H9 (cell line): ENCODE data around the gene RGS6. TPM values are rescaled to one million over a fixed set of nuclear protein-coding genes. Genes with fewer than 3 reads are reported as not detected.

Source experiments
- DNase-seq: peaks from one replicate; pipeline ENCODE4 v3.0.0-alpha.2; 2017
- H2AFZ ChIP-seq: one replicate; pipeline ENCODE4 v1.6.1; 2013; ENCODE audit warnings: mild to moderate bottlenecking, low read length, control low read depth, moderate library complexity
- H2AK5ac ChIP-seq: 2 replicates; pipeline ENCODE4 v1.6.1; 2013; ENCODE audit warnings: low read length, control low read depth, mixed read lengths; ENCODE audit not compliant: insufficient read length
- H2BK120ac ChIP-seq: one replicate; pipeline ENCODE4 v1.6.1; 2013; ENCODE audit warnings: low read depth, mild to moderate bottlenecking, low read length, control low read depth, inconsistent platforms; ENCODE audit not compliant: poor library complexity, severe bottlenecking
- H2BK12ac ChIP-seq: 2 replicates; pipeline ENCODE4 v1.6.1; 2013; ENCODE audit warnings: low read length, control low read depth, mixed read lengths, low read depth; ENCODE audit not compliant: insufficient read length
- H2BK15ac ChIP-seq: 2 replicates; pipeline ENCODE4 v1.6.1; 2013; ENCODE audit warnings: low read depth, low read length, control low read depth
- H2BK20ac ChIP-seq: one replicate; pipeline ENCODE4 v1.6.1; 2013; ENCODE audit warnings: low read depth, mild to moderate bottlenecking, low read length, control low read depth, inconsistent platforms; ENCODE audit not compliant: poor library complexity, severe bottlenecking
- H2BK5ac ChIP-seq: 2 replicates; pipeline ENCODE4 v1.6.1; 2013; ENCODE audit warnings: low read length, control low read depth, mixed read lengths; ENCODE audit not compliant: insufficient read length
- H3K14ac ChIP-seq: 2 replicates; pipeline ENCODE4 v1.6.1; 2013; ENCODE audit warnings: low read length, control low read depth; ENCODE audit not compliant: insufficient read depth
- H3K18ac ChIP-seq: 2 replicates; pipeline ENCODE4 v1.6.1; 2013; ENCODE audit warnings: low read depth, mild to moderate bottlenecking, mixed read lengths, low read length, control low read depth; ENCODE audit not compliant: insufficient read length
- H3K23ac ChIP-seq: 2 replicates; pipeline ENCODE4 v1.6.1; 2013; ENCODE audit warnings: low read length, control low read depth, mixed read lengths, low read depth; ENCODE audit not compliant: insufficient read length
- H3K23me2 ChIP-seq: 2 replicates; pipeline ENCODE4 v1.6.1; 2013; ENCODE audit warnings: low read depth, mild to moderate bottlenecking, mixed read lengths, low read length, control low read depth; ENCODE audit not compliant: insufficient read length, poor library complexity, severe bottlenecking
- H3K27ac ChIP-seq: 2 replicates; pipeline ENCODE4 v1.5.1; 2013; ENCODE audit warnings: low read length, control low read depth, mixed read lengths, low read depth; ENCODE audit not compliant: insufficient read length
- H3K27me3 ChIP-seq: 2 replicates; pipeline ENCODE4 v1.6.1; 2013; ENCODE audit warnings: low read length, control low read depth, inconsistent platforms; ENCODE audit not compliant: insufficient read depth
- H3K4ac ChIP-seq: 2 replicates; pipeline ENCODE4 v1.6.1; 2013; ENCODE audit warnings: low read depth, mild to moderate bottlenecking, control low read depth, inconsistent platforms, low read length, moderate library complexity
- H3K4me1 ChIP-seq: 2 replicates; pipeline ENCODE4 v1.6.1; 2013; ENCODE audit warnings: low read length, control low read depth, inconsistent platforms; ENCODE audit not compliant: insufficient read depth
- H3K4me2 ChIP-seq: 2 replicates; pipeline ENCODE4 v1.6.1; 2013; ENCODE audit warnings: low read length, control low read depth, mixed read lengths; ENCODE audit not compliant: insufficient read length, insufficient read depth
- H3K56ac ChIP-seq: 2 replicates; pipeline ENCODE4 v1.6.1; 2013; ENCODE audit warnings: low read depth, mild to moderate bottlenecking, mixed read lengths, low read length, control low read depth; ENCODE audit not compliant: insufficient read length
- H3K79me1 ChIP-seq: 2 replicates; pipeline ENCODE4 v1.6.1; 2013; ENCODE audit warnings: low read depth, mild to moderate bottlenecking, moderate library complexity, low read length, control low read depth, inconsistent platforms; ENCODE audit not compliant: insufficient read depth, poor library complexity, severe bottlenecking
- H3K79me2 ChIP-seq: 2 replicates; pipeline ENCODE4 v1.6.1; 2013; ENCODE audit warnings: low read length, control low read depth, inconsistent platforms; ENCODE audit not compliant: insufficient read depth
- H3K9ac ChIP-seq: 2 replicates; pipeline ENCODE4 v1.6.1; 2013; ENCODE audit warnings: low read length, control low read depth, mixed read lengths; ENCODE audit not compliant: insufficient read length; ENCODE audit errors: extremely low read depth
- H3K9me3 ChIP-seq: one replicate; pipeline ENCODE4 v1.6.1; 2013; ENCODE audit warnings: low read depth, low read length, inconsistent platforms; ENCODE audit not compliant: control insufficient read depth
- H3T11ph ChIP-seq: one replicate; pipeline ENCODE4 v1.6.1; 2013; ENCODE audit warnings: mild to moderate bottlenecking, low read length, control low read depth, inconsistent platforms
- H4K20me1 ChIP-seq: one replicate; pipeline ENCODE4 v1.6.1; 2013; ENCODE audit not compliant: control insufficient read depth, insufficient read length, insufficient read depth
- H4K5ac ChIP-seq: 2 replicates; pipeline ENCODE4 v1.6.1; 2013; ENCODE audit warnings: low read depth, mild to moderate bottlenecking, mixed read lengths, low read length, control low read depth; ENCODE audit not compliant: insufficient read length
- H4K8ac ChIP-seq: replicated peaks from 2 replicates; pipeline ENCODE4 v1.6.1; 2013; ENCODE audit warnings: low read length, control low read depth, mixed read lengths, low read depth; ENCODE audit not compliant: insufficient read length
- H4K91ac ChIP-seq: 2 replicates; pipeline ENCODE4 v1.6.1; 2013; ENCODE audit warnings: low read depth, mild to moderate bottlenecking, moderate library complexity, mixed read lengths, low read length, control low read depth; ENCODE audit not compliant: insufficient read length
- H3K27ac Mint-ChIP-seq, 3 experiments: 2 replicates in 2 of 3; 3 replicates in 1 of 3; pipeline ENCODE4 v1.8.0; 2020 to 2021; ENCODE audit warnings: mixed read lengths in 3 of 3, mild to moderate bottlenecking in 1 of 3, moderate library complexity in 1 of 3
- H3K27me3 Mint-ChIP-seq: 2 replicates; pipeline ENCODE4 v1.8.0; 2021; ENCODE audit warnings: low read depth, mild to moderate bottlenecking, moderate library complexity, mixed read lengths
- H3K36me3 Mint-ChIP-seq, 3 experiments: 2 replicates in 2 of 3; 3 replicates in 1 of 3; pipeline ENCODE4 v1.8.0; 2020 to 2021; ENCODE audit warnings: low read depth in 3 of 3, mixed read lengths in 3 of 3; ENCODE audit not compliant: insufficient read depth in 1 of 3
- H3K4me1 Mint-ChIP-seq, 2 experiments: 2 replicates each; pipeline ENCODE4 v1.8.0; 2020; ENCODE audit warnings: mixed read lengths in 2 of 2
- H3K4me3 Mint-ChIP-seq, 2 experiments: 2 replicates in 1 of 2; 3 replicates in 1 of 2; pipeline ENCODE4 v1.8.0; 2020 to 2021; ENCODE audit warnings: mild to moderate bottlenecking in 2 of 2, mixed read lengths in 2 of 2, moderate library complexity in 1 of 2
- H3K9me3 Mint-ChIP-seq, 2 experiments: 2 replicates in 1 of 2; 3 replicates in 1 of 2; pipeline ENCODE4 v1.8.0; 2020; ENCODE audit warnings: mild to moderate bottlenecking in 2 of 2, mixed read lengths in 2 of 2, moderate library complexity in 1 of 2
- CTCF ChIP-seq: fragments of 200-600 bp; sonication (generic); conservative IDR thresholded peaks from 3 replicates; pipeline ENCODE4 v1.8.0; 2021; ENCODE audit warnings: antibody characterized with exemption, mild to moderate bottlenecking
- WGBS: extraction: QIAGEN DNeasy Blood & Tissue Kit; methylation state at CpG from one replicate; pipeline ENCODE4 v1.1.7; 2013; ENCODE audit warnings: missing lambda C conversion rate, low lambda C conversion rate, mixed read lengths; ENCODE audit not compliant: insufficient read length; ENCODE audit errors: extremely low coverage; 5-methylcytosine and 5-hydroxymethylcytosine counted together
- total RNA-seq: library from RNA; stranded (reverse); gene quantifications from 2 replicates; pipeline ENCODE4 v1.2.1, GENCODE V29; 2021

Gene RGS6
- total RNA-seq, 1 experiment from 2014 or later: 3.0 TPM

GRCh38 chr14:72539661-72540315 lies 607.6 kb downstream of the RGS6 start:
- Mint-ChIP-seq H3K9me3 (peaks cover 0 to 4% of the 10 kb centered on the region in 2 experiments; a peak in 1 of 5 replicates), H3K4me1 (peaks cover 20 to 25% of the 10 kb centered on the region in 2 experiments), H3K4me3 (no peak overlapping the region), H3K27ac (no peak overlapping the region), H3K36me3 (no peaks in the 10 kb centered on the region; a peak in 1 of 7 replicates), H3K27me3 (no peaks in the 10 kb centered on the region)
- Histone ChIP-seq H3K23me2 (no peaks in the 10 kb centered on the region), H3K79me2 (no peaks in the 10 kb centered on the region), H3K27ac (no peak overlapping the region), H3T11ph (no peak overlapping the region), H3K18ac (no peak overlapping the region), H3K4me1 (no peaks in the 10 kb centered on the region), H3K4ac (no peak overlapping the region), H2BK12ac (no peak overlapping the region), H4K20me1 (no peaks in the 10 kb centered on the region), H3K14ac (no peak overlapping the region), H4K5ac (no peak overlapping the region), H2BK5ac (no peak overlapping the region), H2AK5ac (no peak overlapping the region), H2BK15ac (no peak overlapping the region), H3K79me1 (no peaks in the 10 kb centered on the region), H3K9ac (no peak overlapping the region), H3K27me3 (no peaks in the 10 kb centered on the region), H4K91ac (no peak overlapping the region), H3K23ac (no peak overlapping the region), H3K4me2 (no peak overlapping the region), H2BK20ac (no peak overlapping the region), H2AFZ (no peak overlapping the region), H3K9me3 (no peaks in the 10 kb centered on the region), H2BK120ac (no peak overlapping the region), H4K8ac (no peak overlapping the region), H3K56ac (no peak overlapping the region)
- WGBS: no CpG with 5 or more reads among the region's 14 CpGs
- TF ChIP-seq CTCF: no peak
- DNase-seq: no peak
